GM21786 (cell line): ENCODE measurements around the gene LYRM9.
"Not testable (repeated sequence)": the region's sequence is repeated elsewhere in the genome, so short reads cannot be mapped to it uniquely, and the experiment has no call there.

Experiments used
- ATAC-seq: cut with Tn5 transposase; IDR thresholded peaks from one replicate; pipeline ENCODE4 v1.9.1; 2021; ENCODE audit not compliant: unreplicated experiment

Gene LYRM9

GRCh38 chr17:27906623-27907022 is 13.5 kb upstream of the LYRM9 start:
- no peak for ATAC-seq

GRCh38 chr17:27906226-27906580 is 13.0 kb upstream of the LYRM9 start:
- ATAC-seq = no peak

GRCh38 chr17:27905447-27906225 is 12.5 kb upstream of the LYRM9 start:
- no peak for ATAC-seq

- ATAC-seq = no peak
Observed at GRCh38 chr17:27904534-27905446, 11.6 kb upstream of the LYRM9 start.

GRCh38 chr17:27904114-27904513 is 10.9 kb upstream of the LYRM9 start:
- ATAC-seq = no peak

GRCh38 chr17:27899525-27899924 is 6.4 kb upstream of the LYRM9 start:
- no peak for ATAC-seq

GRCh38 chr17:27898096-27898495 is 4.9 kb upstream of the LYRM9 start:
- no peak for ATAC-seq

- ATAC-seq = no peak
Observed at GRCh38 chr17:27896701-27897100, 3.5 kb upstream of the LYRM9 start.

GRCh38 chr17:27895940-27896535 is 2.9 kb upstream of the LYRM9 start:
- ATAC-seq = no peak

- no peak for ATAC-seq
Observed at GRCh38 chr17:27895123-27895895, 2.1 kb upstream of the LYRM9 start.

GRCh38 chr17:27893841-27894503 is 807 bp upstream of the LYRM9 start:
- ATAC-seq = no peak

GRCh38 chr17:27892542-27892865 is 661 bp downstream of the LYRM9 start:
- ATAC-seq = no peak

- no peak for ATAC-seq
Observed at GRCh38 chr17:27891841-27892240, 1.3 kb downstream of the LYRM9 start.

GRCh38 chr17:27889711-27890251 is 3.4 kb downstream of the LYRM9 start:
- ATAC-seq = no peak

GRCh38 chr17:27888945-27889344 is 4.2 kb downstream of the LYRM9 start:
- no peak for ATAC-seq

GRCh38 chr17:27888067-27888466 is 5.1 kb downstream of the LYRM9 start:
- no peak for ATAC-seq

GRCh38 chr17:27886348-27886906 is 6.7 kb downstream of the LYRM9 start:
- ATAC-seq = not testable (repeated sequence)

GRCh38 chr17:27882162-27882840 is 10.9 kb downstream of the LYRM9 start:
- ATAC-seq = no peak

- no peak for ATAC-seq
Observed at GRCh38 chr17:27879987-27880608, 13.1 kb downstream of the LYRM9 start.
